GM12878 (cell line): ENCODE data around the gene RMI2. TPM values are rescaled to one million over a fixed set of nuclear protein-coding genes. Genes with fewer than 3 reads are reported as not detected.

Experiments used
- ATAC-seq: fragments of 200-7000 bp; cut with Tn5 transposase; 3 replicates; pipeline ENCODE4 v1.9.1; 2020; ENCODE audit warnings: mild to moderate bottlenecking, moderate library complexity
- BruUV-seq: library from RNA; stranded (reverse); fragments of 400-500 nt; replicated peaks from 2 replicates; lab custom pipeline; 2021; lab: Mats Ljungman, UMichigan
- CTCF ChIA-PET: fragments of 300-600 bp; sonication (Branson Sonifier 250); formaldehyde crosslinking; extraction: SDS; loops from one replicate; lab custom pipeline; 2021; ENCODE audit warnings: inconsistent platforms; lab: Yijun Ruan, JAX
- POLR2A ChIA-PET: fragments of 350-600 bp; formaldehyde crosslinking; extraction: SDS; loops from one replicate; lab custom pipeline; 2021; ENCODE audit warnings: inconsistent platforms; lab: Charles Lee
- RAD21 ChIA-PET: fragments of 300-600 bp; sonication (Branson Sonifier 250); formaldehyde crosslinking; loops from one replicate; lab custom pipeline; 2023; ENCODE audit warnings: antibody characterized with exemption; ENCODE audit not compliant: unreplicated experiment; lab: Charles Lee
- SMC1A ChIA-PET: fragments of 300-600 bp; sonication (Branson Sonifier 250); formaldehyde crosslinking; loops from one replicate; lab custom pipeline; 2023; ENCODE audit not compliant: unreplicated experiment, uncharacterized antibody; lab: Charles Lee
- DNase-seq: peaks from one replicate; pipeline ENCODE4 v3.0.0-alpha.2; 2011; ENCODE audit warnings: low read depth, low spot score
- FAIRE-seq: peaks from 3 replicates; lab custom pipeline; 2011; peaks lifted over from hg19 to GRCh38; lab: Jason Lieb, UNC
- H2AFZ ChIP-seq: 2 replicates; pipeline ENCODE4 v1.6.0; 2011; ENCODE audit warnings: low read depth, low read length, control low read depth; ENCODE audit not compliant: control insufficient read depth
- H3K27ac ChIP-seq: 2 replicates; pipeline ENCODE4 v1.5.1; 2011; ENCODE audit warnings: control low read depth; ENCODE audit not compliant: control insufficient read depth, insufficient read depth
- H3K27me3 ChIP-seq, 2 experiments: replicated peaks in 1 of 2; 2 replicates each; pipeline versions ENCODE4 v1.6.0 to v1.6.1; 2011; ENCODE audit warnings: low read length in 1 of 2; ENCODE audit not compliant: control insufficient read depth in 2 of 2, insufficient read depth in 2 of 2
- H3K36me3 ChIP-seq, 2 experiments: 2 replicates each; pipeline ENCODE4 v1.5.1; 2011; ENCODE audit warnings: low read length in 1 of 2; ENCODE audit not compliant: control insufficient read depth in 2 of 2, insufficient read depth in 2 of 2
- H3K4me1 ChIP-seq: 2 replicates; pipeline ENCODE4 v1.6.1; 2011; ENCODE audit warnings: mild to moderate bottlenecking, low read length, moderate library complexity, mixed read lengths; ENCODE audit not compliant: control insufficient read depth, insufficient read depth
- H3K4me2 ChIP-seq: 2 replicates; pipeline ENCODE4 v1.6.0; 2011; ENCODE audit warnings: control low read depth; ENCODE audit not compliant: control insufficient read depth, insufficient read depth
- H3K4me3 ChIP-seq: fragments of 200-600 bp; sonication (generic); 2 replicates; pipeline ENCODE4 v1.5.1; 2016
- H3K79me2 ChIP-seq: 2 replicates; pipeline ENCODE4 v1.6.0; 2011; ENCODE audit warnings: low read length; ENCODE audit not compliant: control insufficient read depth, insufficient read depth
- H3K9ac ChIP-seq: 2 replicates; pipeline ENCODE4 v1.8.0; 2011; ENCODE audit warnings: low read length, control low read depth, mixed read lengths; ENCODE audit not compliant: control insufficient read depth, insufficient read depth
- H3K9me3 ChIP-seq: replicated peaks from 3 replicates; pipeline ENCODE4 v1.5.1; 2011; ENCODE audit warnings: mild to moderate bottlenecking, low read length; ENCODE audit not compliant: control insufficient read depth, insufficient read depth
- H4K20me1 ChIP-seq: 2 replicates; pipeline ENCODE4 v1.6.0; 2011; ENCODE audit not compliant: control insufficient read depth, insufficient read depth
- BCL11A ChIP-seq: IDR thresholded peaks from 2 replicates; pipeline ENCODE4 v1.6.1; 2011; ENCODE audit warnings: low read depth, low read length
- BHLHE40 ChIP-seq, 2 experiments: fragments of 450-650 bp in 1 of 2; IDR thresholded peaks; 2 replicates each; pipeline ENCODE4 v1.6.1; 2011 to 2017; ENCODE audit warnings: low read depth in 2 of 2, borderline replicate concordance in 1 of 2, improper control_type of control experiment in 1 of 2, low read length in 1 of 2, mild to moderate bottlenecking in 1 of 2
- PML ChIP-seq: IDR thresholded peaks from 2 replicates; pipeline ENCODE4 v1.6.1; 2012; ENCODE audit warnings: low read length, inconsistent platforms
- RAD51 ChIP-seq: fragments of 450-650 bp; IDR thresholded peaks from 2 replicates; pipeline ENCODE4 v1.6.1; 2016; ENCODE audit warnings: moderate library complexity, mild to moderate bottlenecking, inconsistent platforms
- YY1 ChIP-seq: IDR thresholded peaks from 2 replicates; pipeline ENCODE4 v1.6.1; 2011; ENCODE audit warnings: low read depth, mild to moderate bottlenecking, low read length
- WGBS: methylation state at CpG from one replicate; pipeline ENCODE4 v1.1.6; 2016; ENCODE audit warnings: low lambda C conversion rate; ENCODE audit not compliant: insufficient replicate concordance, insufficient coverage; ENCODE audit errors: missing lambda C conversion rate; 5-methylcytosine and 5-hydroxymethylcytosine counted together
- in situ Hi-C: fragments of 300-500 bp; cut with MboI; formaldehyde crosslinking; loops from 9 replicates; pipeline ENCODE4 v1.14.3; 2018; ENCODE audit warnings: mixed read lengths
- intact Hi-C: fragments of 100-400 bp; cut with micrococcal nuclease; formaldehyde crosslinking; loops from one replicate; pipeline ENCODE4 v1.14.2; 2022; ENCODE audit not compliant: unreplicated experiment
- polyA plus RNA-seq, 11 experiments: library from polyadenylated mRNA; depleted of rRNA in 4 of 11; unstranded in 6 of 11; stranded (reverse) in 5 of 11; fragments of >200 nt; fragmentation: Nextera tagmentation in 4 of 11; fragmentation: Illumina TruSeq in 1 of 11; extraction: Ambion mirVana in 4 of 11; extraction: Trizol in 1 of 11; gene quantifications; 1 replicate in 1 of 11; 2 replicates in 10 of 11; pipeline versions ENCODE4 v1.2.1 to v1.2.3, GENCODE V29; 2011 to 2016; ENCODE audit warnings: inconsistent platforms in 2 of 11, missing spikeins in 2 of 11, low read depth in 1 of 11
- total RNA-seq, 4 experiments: library from RNA; depleted of rRNA in 3 of 4; stranded (reverse); fragments of >200 nt in 3 of 4; fragmentation: Illumina TruSeq in 1 of 4; extraction: Trizol in 1 of 4; gene quantifications; 2 replicates each; pipeline versions ENCODE4 v1.2.1 to v1.2.3, GENCODE V29; 2013 to 2021

Gene RMI2
- total and polyA plus RNA-seq, 10 of the 15 experiments (the other 5 are each of a cell fraction or from before 2014, with no cell fraction given) = 9.6 to 68.8 (median 32.1) TPM

DNA sequence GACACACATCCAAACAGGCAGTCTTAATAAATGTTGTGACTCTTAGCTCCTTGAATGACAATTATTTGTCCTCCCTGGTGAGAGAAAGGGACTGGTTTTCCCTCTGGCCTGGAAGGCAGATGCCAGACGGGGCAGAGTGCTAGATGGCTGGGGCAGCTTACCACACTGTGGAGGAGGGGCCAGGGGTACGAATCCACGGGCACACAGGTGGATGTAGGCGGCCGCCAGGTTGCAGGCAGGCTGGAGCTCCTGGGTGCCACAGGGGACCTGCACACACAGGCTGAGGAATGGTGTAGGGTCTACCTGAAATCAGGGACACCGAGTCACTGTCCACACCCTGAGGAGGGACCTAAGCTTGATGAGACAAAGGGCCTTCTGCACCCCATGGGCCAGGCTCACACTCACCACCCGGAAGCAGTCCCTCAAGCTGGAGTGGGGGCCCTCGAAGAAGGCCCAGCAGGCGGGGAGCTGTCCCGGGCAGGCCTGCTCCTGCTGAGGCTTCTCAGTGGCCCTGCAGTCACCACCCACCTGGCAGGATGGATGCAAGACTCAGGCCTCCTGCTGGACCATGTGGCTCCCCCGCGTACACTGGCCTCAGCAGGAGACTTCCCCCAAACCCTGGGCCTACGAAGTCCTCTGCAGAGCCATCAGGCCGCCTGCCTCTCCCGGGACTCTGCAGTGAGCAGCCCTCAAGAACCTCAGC, 38.4 kb downstream of the RMI2 start:
- Histone ChIP-seq H3K4me1 (peaks cover 24% of the 10 kb centered on the region), H3K79me2 (no peaks in the 10 kb centered on the region), H4K20me1 (no peaks in the 10 kb centered on the region)
- in situ Hi-C loops = no loop called here
- DNase-seq = no peak
- BruUV-seq = no TSS peak
- CTCF ChIA-PET = interaction anchor here (1.0 to 3.2 kb wide), 6 partner anchors 11 to 429 kb away, joined by 3 to 16 read pairs (median 5); no protein-coding TSS in a partner anchor
- TF ChIP-seq BHLHE40 (IDR thresholded peaks at IDR 0.05; ENCODE audit: borderline replicate concordance in 1 of 2, low read depth in 2 of 2, low read length in 1 of 2) (no peak), PML (no peak), RAD51 (no peak), BCL11A (no peak), YY1 (no peak)
- TF ChIP-seq, all 136 proteins: peak for 0
- Histone ChIP-seq H3K27me3 (no peaks in the 10 kb centered on the region), H3K36me3 (no peaks in the 10 kb centered on the region), H3K4me2 (no peak overlapping the region), H3K27ac (no peak overlapping the region), H3K9ac (no peak overlapping the region), H3K9me3 (no peaks in the 10 kb centered on the region), H3K4me3 (no peak overlapping the region), H2AFZ (no peak overlapping the region)
- WGBS = 57% methylated on average over 15 of the region's 15 CpGs
- ChIA-PET SMC1A (interaction anchor here (0.7 to 2.7 kb wide), 2 partner anchors 12 to 70 kb away, joined by 4 to 8 read pairs; no protein-coding TSS in a partner anchor), RAD21 (no interaction called here), POLR2A (no interaction called here)
- intact Hi-C loops = no loop called here
- no peak for FAIRE-seq
- ATAC-seq = no peak
